HFFc6 (cell line): ENCODE measurements around the gene LTBP4. TPM values are rescaled to one million over a fixed set of nuclear protein-coding genes. Genes with fewer than 3 reads are reported as not detected.

ENCODE experiments used
- DNase-seq: peaks from one replicate; pipeline ENCODE4 v3.0.0-alpha.2; 2018
- H3K27ac Mint-ChIP-seq: 2 replicates; pipeline ENCODE4 v1.8.0; 2020; ENCODE audit warnings: mild to moderate bottlenecking, mixed read lengths
- H3K27me3 Mint-ChIP-seq: 2 replicates; pipeline ENCODE4 v1.8.0; 2021; ENCODE audit warnings: mild to moderate bottlenecking, moderate library complexity, mixed read lengths; ENCODE audit not compliant: insufficient read depth
- H3K36me3 Mint-ChIP-seq: 2 replicates; pipeline ENCODE4 v1.8.0; 2021; ENCODE audit warnings: low read depth, mixed read lengths
- H3K4me1 Mint-ChIP-seq: 2 replicates; pipeline ENCODE4 v1.8.0; 2020; ENCODE audit warnings: low read depth, mixed read lengths
- H3K4me3 Mint-ChIP-seq: 2 replicates; pipeline ENCODE4 v1.8.0; 2020; ENCODE audit warnings: mild to moderate bottlenecking, moderate library complexity, mixed read lengths
- H3K9me3 Mint-ChIP-seq: 2 replicates; pipeline ENCODE4 v1.8.0; 2020; ENCODE audit warnings: mild to moderate bottlenecking, mixed read lengths
- CTCF ChIP-seq: fragments of 200-600 bp; sonication (generic); IDR thresholded peaks from 2 replicates; pipeline ENCODE4 v1.5.0; 2021; ENCODE audit warnings: antibody characterized with exemption, mild to moderate bottlenecking
- total RNA-seq, 6 experiments: library from RNA; stranded (reverse); fragmentation: NEBNext Ultra II Directional; extraction: Animal tissue kit (Norgen Biotek cat#: 25700); gene quantifications; 2 replicates in 1 of 6; 3 replicates in 5 of 6; pipeline ENCODE4 v1.2.3, GENCODE V29; 2021

The LTBP4 gene
- total RNA-seq, 6 experiments from 2014 or later = 36.6 to 54.9 (median 51.4) TPM

GRCh38 chr19:40668991-40669614, 67.9 kb downstream of the LTBP4 start:
- H3K4me3 Mint-ChIP-seq = no peak overlapping the region
- H3K36me3 Mint-ChIP-seq = peaks cover 7% of the 10 kb centered on the region; the same call in 1 of the 2 replicates
- peaks cover 12% of the 10 kb centered on the region for H3K4me1 Mint-ChIP-seq
- no peak for TF ChIP-seq CTCF
- H3K9me3 Mint-ChIP-seq = peaks cover 9% of the 10 kb centered on the region
- no peak overlapping the region for H3K27ac Mint-ChIP-seq
- peaks cover 3% of the 10 kb centered on the region; the same call in 1 of the 2 replicates for H3K27me3 Mint-ChIP-seq
- no peak for DNase-seq

GRCh38 chr19:40671404-40671803, 70.2 kb downstream of the LTBP4 start:
- no peak for DNase-seq
- H3K36me3 Mint-ChIP-seq = peaks cover 6% of the 10 kb centered on the region; the same call in 1 of the 2 replicates
- peaks cover 8% of the 10 kb centered on the region for H3K4me1 Mint-ChIP-seq
- H3K9me3 Mint-ChIP-seq = peaks cover 9% of the 10 kb centered on the region
- no peak overlapping the region for H3K4me3 Mint-ChIP-seq
- H3K27ac Mint-ChIP-seq = no peak overlapping the region
- TF ChIP-seq CTCF = no peak
- H3K27me3 Mint-ChIP-seq = peaks cover 3% of the 10 kb centered on the region; the same call in 1 of the 2 replicates

- H3K27ac Mint-ChIP-seq = no peak overlapping the region
- TF ChIP-seq CTCF = no peak
- peaks cover 3% of the 10 kb centered on the region; the same call in 1 of the 2 replicates for H3K27me3 Mint-ChIP-seq
- no peak for DNase-seq
- peaks cover 2% of the 10 kb centered on the region for H3K4me1 Mint-ChIP-seq
- peaks cover 9% of the 10 kb centered on the region for H3K9me3 Mint-ChIP-seq
- H3K4me3 Mint-ChIP-seq = no peak overlapping the region
- peaks cover under 1% of the 10 kb centered on the region; the same call in 1 of the 2 replicates for H3K36me3 Mint-ChIP-seq
Measured at GRCh38 chr19:40672038-40672437, 70.9 kb downstream of the LTBP4 start.

- Mint-ChIP-seq H3K27ac (no peak overlapping the region), H3K4me1 (no peaks in the 10 kb centered on the region), H3K27me3 (peaks cover 3% of the 10 kb centered on the region; the same call in 1 of the 2 replicates), H3K36me3 (peaks cover 4% of the 10 kb centered on the region), H3K4me3 (no peak overlapping the region), H3K9me3 (peaks cover 9% of the 10 kb centered on the region)
- DNase-seq = no peak
- no peak for TF ChIP-seq CTCF
Measured at GRCh38 chr19:40672573-40673299, 71.6 kb downstream of the LTBP4 start.

- TF ChIP-seq CTCF = no peak
- H3K4me1 Mint-ChIP-seq = no peaks in the 10 kb centered on the region
- DNase-seq = no peak
- H3K4me3 Mint-ChIP-seq = no peak overlapping the region
- peaks cover 9% of the 10 kb centered on the region for H3K9me3 Mint-ChIP-seq
- no peak overlapping the region for H3K27ac Mint-ChIP-seq
- H3K36me3 Mint-ChIP-seq = peaks cover 8% of the 10 kb centered on the region
- peaks cover 3% of the 10 kb centered on the region; the same call in 1 of the 2 replicates for H3K27me3 Mint-ChIP-seq
Measured at GRCh38 chr19:40673397-40673796, 72.2 kb downstream of the LTBP4 start.
